Measurements from ENCODE around the gene DOCK4.

Gene DOCK4

GRCh38 chr7:112201839-112202238 lies 4.4 kb downstream of the DOCK4 start:
- intact Hi-C loops (cut with DNase I; ENCODE audit: low total_unique reads), result loop anchor here (10.0 kb wide), 1 partner anchor 293 kb away; no protein-coding TSS in a partner anchor
- TF ChIP-seq, protein P1, sequence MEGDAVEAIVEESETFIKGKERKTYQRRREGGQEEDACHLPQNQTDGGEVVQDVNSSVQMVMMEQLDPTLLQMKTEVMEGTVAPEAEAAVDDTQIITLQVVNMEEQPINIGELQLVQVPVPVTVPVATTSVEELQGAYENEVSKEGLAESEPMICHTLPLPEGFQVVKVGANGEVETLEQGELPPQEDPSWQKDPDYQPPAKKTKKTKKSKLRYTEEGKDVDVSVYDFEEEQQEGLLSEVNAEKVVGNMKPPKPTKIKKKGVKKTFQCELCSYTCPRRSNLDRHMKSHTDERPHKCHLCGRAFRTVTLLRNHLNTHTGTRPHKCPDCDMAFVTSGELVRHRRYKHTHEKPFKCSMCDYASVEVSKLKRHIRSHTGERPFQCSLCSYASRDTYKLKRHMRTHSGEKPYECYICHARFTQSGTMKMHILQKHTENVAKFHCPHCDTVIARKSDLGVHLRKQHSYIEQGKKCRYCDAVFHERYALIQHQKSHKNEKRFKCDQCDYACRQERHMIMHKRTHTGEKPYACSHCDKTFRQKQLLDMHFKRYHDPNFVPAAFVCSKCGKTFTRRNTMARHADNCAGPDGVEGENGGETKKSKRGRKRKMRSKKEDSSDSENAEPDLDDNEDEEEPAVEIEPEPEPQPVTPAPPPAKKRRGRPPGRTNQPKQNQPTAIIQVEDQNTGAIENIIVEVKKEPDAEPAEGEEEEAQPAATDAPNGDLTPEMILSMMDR (IDR thresholded peaks at IDR 0.05), result no peak
- H3K4me3 ChIP-seq, result no peak overlapping the region

DNA sequence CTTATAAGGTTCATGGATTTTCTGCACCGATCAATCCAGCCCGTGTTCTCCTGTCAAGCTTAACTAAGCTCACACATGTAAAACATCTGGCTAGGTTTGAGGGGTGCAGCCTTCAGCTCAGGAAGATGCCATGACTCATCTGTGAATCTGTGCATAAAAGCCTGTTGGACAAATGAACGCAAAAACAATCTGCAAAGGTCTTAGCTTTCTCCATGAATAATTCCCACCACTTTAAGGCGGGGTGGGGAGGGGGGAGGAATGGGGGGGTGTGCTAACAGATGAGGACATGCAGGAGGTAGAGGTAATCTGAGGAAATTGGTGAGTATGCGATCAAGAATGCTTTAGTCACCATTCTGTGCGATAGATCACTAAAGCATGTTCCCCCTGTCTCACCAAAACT lies 4.8 kb downstream of the DOCK4 start:
- Histone ChIP-seq H3K36me3 (no peaks in the 10 kb centered on the region), H3K4me1 (peaks cover 0 to 16% (median 0%) of the 10 kb centered on the region in 4 donors), H3K27me3 (no peaks in the 10 kb centered on the region), H3K27ac (no peak overlapping the region), H3K9me3 (no peaks in the 10 kb centered on the region), H3K4me3 (no peak overlapping the region)
- TF ChIP-seq, protein P1 (IDR thresholded peaks at IDR 0.05), result no peak
- intact Hi-C loops (cut with DNase I; ENCODE audit: low total_unique reads), result loop anchor here (10.0 kb wide), 1 partner anchor 293 kb away; no protein-coding TSS in a partner anchor
- DNase-seq, result no peak

More at GRCh38 chr7:112201839-112202238, 4.4 kb downstream of the DOCK4 start:
- Histone ChIP-seq H3K27ac (no peak overlapping the region), H3K27me3 (no peaks in the 10 kb centered on the region), H3K36me3 (no peaks in the 10 kb centered on the region), H3K9me3 (no peaks in the 10 kb centered on the region), H3K4me1 (peaks cover 0 to 16% (median 0%) of the 10 kb centered on the region in 4 donors)
- DNase-seq, result no peak

GRCh38 chr7:112199672-112200071 lies 6.5 kb downstream of the DOCK4 start:
- TF ChIP-seq, protein P1 (IDR thresholded peaks at IDR 0.05), result no peak
- H3K36me3 ChIP-seq, result no peaks in the 10 kb centered on the region
- H3K27me3 ChIP-seq, result no peaks in the 10 kb centered on the region
- intact Hi-C loops (cut with DNase I; ENCODE audit: low total_unique reads), result loop anchor here (10.0 kb wide), 1 partner anchor 295 kb away; no protein-coding TSS in a partner anchor
- no peak overlapping the region for H3K4me3 ChIP-seq
- H3K9me3 ChIP-seq, result no peaks in the 10 kb centered on the region
- H3K4me1 ChIP-seq, result peaks cover 0 to 9% (median 0%) of the 10 kb centered on the region in 4 donors
- H3K27ac ChIP-seq, result no peak overlapping the region
- DNase-seq, result no peak

DNA sequence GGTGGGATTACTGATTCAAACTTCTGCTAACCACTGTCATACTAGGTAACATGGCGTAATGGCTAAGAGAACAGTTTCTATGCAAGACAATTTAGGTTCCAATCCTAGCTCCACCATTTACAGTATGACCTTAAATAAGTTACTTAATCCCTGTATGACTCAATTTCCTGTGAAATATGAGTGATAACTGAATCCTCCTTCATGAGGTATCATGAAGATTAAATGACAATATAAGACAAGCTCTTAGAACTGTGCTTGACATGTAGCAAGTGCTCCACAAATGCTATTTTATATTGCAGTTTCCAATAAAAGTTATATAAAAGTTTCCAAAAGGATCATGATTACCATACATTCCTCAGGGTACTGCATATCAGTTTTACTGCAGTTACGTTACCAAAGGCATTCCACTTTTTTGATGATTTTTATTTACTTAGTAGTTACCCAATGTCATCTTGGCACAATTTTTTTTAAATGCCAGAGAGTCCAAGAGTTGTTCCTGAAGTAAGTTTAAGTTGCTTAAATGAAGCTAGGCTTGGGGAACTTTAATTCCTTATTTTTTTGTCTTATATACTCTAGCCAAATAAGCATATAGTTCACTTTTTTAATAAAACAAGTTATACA lies 7.1 kb downstream of the DOCK4 start:
- Histone ChIP-seq H3K4me1 (peaks cover 0 to 4% (median 0%) of the 10 kb centered on the region in 4 donors), H3K27me3 (no peaks in the 10 kb centered on the region), H3K36me3 (no peaks in the 10 kb centered on the region), H3K9me3 (no peaks in the 10 kb centered on the region), H3K27ac (no peak overlapping the region), H3K4me3 (no peak overlapping the region)
- intact Hi-C loops (cut with DNase I; ENCODE audit: low total_unique reads), result no loop called here
- DNase-seq, result no peak
- TF ChIP-seq, protein P1 (IDR thresholded peaks at IDR 0.05), result no peak

DNA sequence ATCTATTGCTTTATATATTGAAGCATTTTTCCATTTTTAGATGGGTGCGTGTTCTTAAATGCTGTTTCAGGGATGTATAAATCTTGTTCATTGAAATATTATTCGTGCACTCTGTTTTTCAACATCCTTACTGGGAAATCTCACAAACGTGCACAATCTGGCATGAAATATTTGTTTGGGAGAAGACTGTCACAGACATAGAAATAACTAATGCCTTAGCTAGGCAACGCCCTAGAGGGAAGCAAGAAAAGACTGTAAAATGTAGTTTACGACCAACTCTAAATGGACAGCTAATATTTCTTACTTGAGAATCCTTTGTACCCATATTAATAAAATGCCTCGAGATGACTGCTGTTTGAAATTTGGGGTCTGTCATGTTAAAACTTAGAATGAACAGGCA lies 8.9 kb downstream of the DOCK4 start:
- TF ChIP-seq, protein P1 (IDR thresholded peaks at IDR 0.05), result no peak
- no peak overlapping the region for H3K27ac ChIP-seq
- no peaks in the 10 kb centered on the region for H3K27me3 ChIP-seq

More for the DNA sequence above, 8.9 kb downstream of the DOCK4 start:
- Histone ChIP-seq H3K4me3 (no peak overlapping the region), H3K36me3 (no peaks in the 10 kb centered on the region), H3K9me3 (no peaks in the 10 kb centered on the region), H3K4me1 (no peaks in the 10 kb centered on the region)
- DNase-seq, result no peak
- intact Hi-C loops (cut with DNase I; ENCODE audit: low total_unique reads), result no loop called here
